ENCODE data around the gene MRPL47. TPM values are rescaled to one million over a fixed set of nuclear protein-coding genes. Genes with fewer than 3 reads are reported as not detected.

MRPL47 gene
- total RNA-seq, 2 experiments from 2014 or later, result 49.8 to 56.4 TPM

DNA sequence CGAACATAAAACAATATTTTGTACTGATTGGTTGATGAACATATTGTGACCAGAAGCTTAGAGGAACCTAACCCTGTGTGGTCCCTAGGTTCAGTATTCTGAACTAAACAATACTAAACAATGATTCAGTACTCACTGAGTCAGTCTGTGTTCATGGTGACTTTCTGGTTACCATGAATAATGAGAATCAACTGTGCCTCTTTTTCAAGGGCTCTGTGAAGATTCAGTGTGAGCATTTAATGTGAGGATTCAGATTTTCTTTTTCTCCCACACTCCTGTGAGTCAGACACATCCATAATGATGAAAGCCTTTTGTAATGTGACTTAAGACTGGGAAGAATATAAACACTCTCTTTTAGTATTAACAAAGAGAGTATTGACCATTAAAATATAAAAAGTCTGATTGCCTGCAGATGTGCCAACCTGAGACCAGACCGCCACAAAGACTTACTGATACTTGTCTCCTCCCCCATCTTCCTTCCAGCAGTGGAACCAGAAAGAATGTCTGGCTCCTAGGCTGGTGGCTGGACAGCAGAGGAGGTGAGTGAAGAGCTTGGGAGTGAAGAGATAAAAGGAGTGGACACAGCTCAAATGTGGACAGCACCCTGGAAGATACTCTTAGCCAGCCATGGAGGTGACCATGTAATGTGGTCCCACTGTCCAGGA, 59.3 kb downstream of the MRPL47 start:
- no peaks in the 10 kb centered on the region for H3K36me3 Mint-ChIP-seq (ENCODE audit: low read depth)
- no peak overlapping the region for H3K4me3 Mint-ChIP-seq
- intact Hi-C loops (cut with DNase I, micrococcal nuclease), result no loop called here
- H3K9me3 Mint-ChIP-seq (ENCODE audit: low read depth), result no peaks in the 10 kb centered on the region
- peaks cover 2% of the 10 kb centered on the region for H3K27me3 Mint-ChIP-seq
- CTCF ChIA-PET, result no interaction called here
- no peak for DNase-seq
- H3K27ac Mint-ChIP-seq, result no peak overlapping the region
- POLR2A ChIA-PET, result no interaction called here
- peak; percentile 94 for ATAC-seq
- H3K4me1 Mint-ChIP-seq, result no peaks in the 10 kb centered on the region

DNA sequence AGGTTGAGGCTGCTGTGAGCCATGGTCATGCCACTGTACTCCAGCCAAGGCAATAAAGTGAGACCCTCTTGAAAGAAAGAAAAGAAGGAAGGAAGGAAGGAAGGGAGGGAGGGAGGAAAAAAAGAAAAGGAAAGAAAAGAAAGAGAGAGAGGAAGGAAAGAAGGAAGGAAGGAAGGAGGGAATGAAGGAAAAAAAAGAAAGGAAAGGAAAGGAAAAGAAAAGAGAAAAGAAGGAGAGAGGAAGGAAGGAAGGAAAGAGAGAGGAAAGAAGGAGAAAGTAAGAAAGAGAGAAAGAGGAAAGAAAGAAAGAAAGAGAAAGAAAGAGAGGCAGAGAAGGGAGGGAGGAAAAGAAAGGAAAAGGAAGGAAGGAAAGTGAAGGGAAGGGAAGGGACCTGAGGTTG, 62.1 kb downstream of the MRPL47 start:
- H3K27ac Mint-ChIP-seq, result no peak overlapping the region
- no peak for ATAC-seq
- no peaks in the 10 kb centered on the region for H3K9me3 Mint-ChIP-seq (ENCODE audit: low read depth)
- intact Hi-C loops (cut with DNase I, micrococcal nuclease), result no loop called here
- no peaks in the 10 kb centered on the region for H3K4me1 Mint-ChIP-seq
- H3K27me3 Mint-ChIP-seq, result peaks cover 2% of the 10 kb centered on the region
- H3K4me3 Mint-ChIP-seq, result no peak overlapping the region
- CTCF ChIA-PET, result no interaction called here
- POLR2A ChIA-PET, result no interaction called here
- no peak for DNase-seq
- no peaks in the 10 kb centered on the region for H3K36me3 Mint-ChIP-seq (ENCODE audit: low read depth)

DNA sequence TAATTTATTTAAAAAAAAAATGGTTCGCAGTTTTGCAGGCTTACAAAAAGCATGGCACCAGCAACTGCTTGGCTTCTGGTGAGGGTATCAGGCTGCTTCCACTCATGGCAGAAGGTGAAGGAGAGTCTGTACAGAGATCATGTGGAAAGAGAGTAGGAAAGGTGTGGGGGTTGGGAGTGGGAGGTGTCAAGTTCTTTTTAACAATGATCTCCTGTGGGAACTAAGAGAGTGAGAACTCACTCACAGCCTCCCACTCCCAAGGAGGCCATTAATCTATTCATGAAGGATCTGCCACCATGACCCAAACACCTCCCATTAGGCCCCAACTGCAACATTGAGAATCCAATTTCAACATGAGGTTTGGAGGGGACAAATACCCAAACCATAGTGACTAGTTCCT, 62.8 kb downstream of the MRPL47 start:
- no peaks in the 10 kb centered on the region for H3K4me1 Mint-ChIP-seq
- intact Hi-C loops (cut with DNase I, micrococcal nuclease), result no loop called here
- CTCF ChIA-PET, result interaction anchor here (0.5 kb wide), 1 partner anchor 13 kb away, joined by 3 read pairs; no protein-coding TSS in a partner anchor
- POLR2A ChIA-PET, result no interaction called here
- no peaks in the 10 kb centered on the region for H3K9me3 Mint-ChIP-seq (ENCODE audit: low read depth)
- DNase-seq (no peak), ATAC-seq (no peak)
- no peak overlapping the region for H3K27ac Mint-ChIP-seq
- no peak overlapping the region for H3K4me3 Mint-ChIP-seq
- peaks cover 2% of the 10 kb centered on the region for H3K27me3 Mint-ChIP-seq
- H3K36me3 Mint-ChIP-seq (ENCODE audit: low read depth), result no peaks in the 10 kb centered on the region

DNA sequence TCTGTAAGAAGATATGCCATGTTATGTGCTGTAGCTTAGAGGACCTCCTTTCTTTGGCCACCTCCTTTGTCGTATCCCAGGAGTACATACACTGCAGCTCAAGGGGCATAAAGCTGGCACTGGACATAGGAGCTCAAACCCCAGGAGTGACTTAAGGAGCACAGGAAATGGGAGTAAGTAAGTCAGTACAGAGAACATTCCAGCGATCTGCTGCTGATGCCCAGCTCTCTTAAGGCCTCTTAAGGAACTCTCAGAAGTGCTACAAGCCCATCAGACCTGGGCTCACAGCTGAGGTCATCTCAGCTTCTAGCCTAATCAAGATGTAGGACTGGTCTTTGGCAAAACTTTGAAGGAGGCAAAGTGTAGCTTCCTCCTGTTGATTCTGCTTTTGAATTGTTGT, 63.3 kb downstream of the MRPL47 start:
- H3K4me3 Mint-ChIP-seq, result no peak overlapping the region
- H3K27me3 Mint-ChIP-seq, result peaks cover 2% of the 10 kb centered on the region
- no peaks in the 10 kb centered on the region for H3K36me3 Mint-ChIP-seq (ENCODE audit: low read depth)
- H3K27ac Mint-ChIP-seq, result no peak overlapping the region
- DNase-seq (no peak), ATAC-seq (no peak)
- H3K9me3 Mint-ChIP-seq (ENCODE audit: low read depth), result no peaks in the 10 kb centered on the region
- CTCF ChIA-PET, result interaction anchor here (0.5 kb wide), 1 partner anchor 12 kb away, joined by 3 read pairs; no protein-coding TSS in a partner anchor
- intact Hi-C loops (cut with DNase I, micrococcal nuclease), result no loop called here
- no peaks in the 10 kb centered on the region for H3K4me1 Mint-ChIP-seq
- POLR2A ChIA-PET, result no interaction called here

Other genes with a start within 250 kb of the MRPL47 start
- gene GNB4, start 153.2 kb downstream of the MRPL47 start, total RNA-seq, result under 1 TPM; 0.75 to 0.88 TPM
- 100 to 1,000 TPM in 1 of 2 experiments, 10 to 100 TPM in 1; 85.3 to 113 TPM for gene ACTL6A, start 41.7 kb downstream of the MRPL47 start, total RNA-seq
- gene NDUFB5, start 156 bp upstream of the MRPL47 start, total RNA-seq, result 100 to 1,000 TPM; 105 to 110 TPM
- gene USP13, start 48.4 kb upstream of the MRPL47 start, total RNA-seq, result 10 to 100 TPM; 11.2 to 11.6 TPM

Data from activated CD4-positive, alpha-beta T cell treated with anti-CD3 and anti-CD28 coated beads for 36 hours (primary cell).